BJ (cell line): ENCODE data around the gene PTAFR. TPM values are rescaled to one million over a fixed set of nuclear protein-coding genes. Genes with fewer than 3 reads are reported as not detected.
"Not testable (repeated sequence)": the region's sequence is repeated elsewhere in the genome, so short reads cannot be mapped to it uniquely, and the experiment has no call there.

Source experiments
- CTCF ChIA-PET: fragments of 350-600 bp; formaldehyde crosslinking; extraction: SDS; loops from one replicate; lab custom pipeline; 2021; ENCODE audit warnings: antibody characterized with exemption, inconsistent platforms; lab: Yijun Ruan, JAX
- POLR2A ChIA-PET: fragments of 300-600 bp; sonication (Branson Sonifier 250); formaldehyde crosslinking; extraction: SDS; loops from one replicate; lab custom pipeline; 2021; ENCODE audit warnings: antibody characterized with exemption; lab: Charles Lee
- DNase-seq: peaks from one replicate; pipeline ENCODE4 v3.0.0-alpha.2; 2011; ENCODE audit warnings: low read depth
- H3K27me3 ChIP-seq: 2 replicates; pipeline ENCODE4 v1.6.0; 2011; ENCODE audit warnings: low read length; ENCODE audit not compliant: control insufficient read depth, insufficient read depth
- H3K36me3 ChIP-seq: 2 replicates; pipeline ENCODE4 v1.5.1; 2011; ENCODE audit warnings: low read length; ENCODE audit not compliant: control insufficient read depth, insufficient read depth
- H3K4me3 ChIP-seq: 2 replicates; pipeline ENCODE4 v1.5.1; 2011; ENCODE audit warnings: low read depth, mild to moderate bottlenecking, control low read depth, low read length
- CTCF ChIP-seq: IDR thresholded peaks from 2 replicates; pipeline ENCODE4 v1.5.1; 2011; ENCODE audit warnings: low read depth, mild to moderate bottlenecking, control low read depth, inconsistent platforms, low read length, moderate library complexity; ENCODE audit not compliant: insufficient read depth
- polyA plus RNA-seq: library from polyadenylated mRNA; depleted of rRNA; stranded (reverse); fragments of >200 nt; gene quantifications from 2 replicates; pipeline ENCODE4 v1.2.3, GENCODE V29; 2011

PTAFR gene
- polyA plus RNA-seq, 1 experiment = 0.10 TPM

- DNase-seq = no peak
- Histone ChIP-seq H3K4me3 (no peak overlapping the region), H3K27me3 (no peaks in the 10 kb centered on the region), H3K36me3 (no peaks in the 10 kb centered on the region)
- ChIA-PET CTCF (interaction anchor here (0.7 to 1.3 kb wide), 2 partner anchors 9 to 13 kb away, joined by 3 to 4 read pairs; no protein-coding TSS in a partner anchor), POLR2A (no interaction called here)
- no peak for TF ChIP-seq CTCF
Observed at GRCh38 chr1:28144203-28145135, 32.0 kb downstream of the PTAFR start.

GRCh38 chr1:28143496-28144202 is 32.8 kb downstream of the PTAFR start:
- H3K4me3 ChIP-seq = no peak overlapping the region
- H3K27me3 ChIP-seq = no peaks in the 10 kb centered on the region
- no peak for TF ChIP-seq CTCF
- no peak for DNase-seq
- H3K36me3 ChIP-seq = no peaks in the 10 kb centered on the region
- ChIA-PET POLR2A (no interaction called here), CTCF (no interaction called here)

- no peak for DNase-seq
- TF ChIP-seq CTCF = no peak
- ChIA-PET POLR2A (no interaction called here), CTCF (no interaction called here)
- no peaks in the 10 kb centered on the region for H3K27me3 ChIP-seq
- H3K4me3 ChIP-seq = no peak overlapping the region
- H3K36me3 ChIP-seq = no peaks in the 10 kb centered on the region
Observed at GRCh38 chr1:28141685-28142084, 34.8 kb downstream of the PTAFR start.

- CTCF ChIA-PET = not testable (repeated sequence)
Observed at GRCh38 chr1:28139866-28140265, 36.6 kb downstream of the PTAFR start.

GRCh38 chr1:28139025-28139712 is 37.3 kb downstream of the PTAFR start:
- CTCF ChIA-PET = no interaction called here
- DNase-seq = no peak
- Histone ChIP-seq H3K27me3 (no peaks in the 10 kb centered on the region), H3K4me3 (no peak overlapping the region), H3K36me3 (no peaks in the 10 kb centered on the region)
- POLR2A ChIA-PET = no interaction called here
- no peak for TF ChIP-seq CTCF

More at GRCh38 chr1:28139866-28140265, 36.6 kb downstream of the PTAFR start:
- H3K27me3 ChIP-seq, H3K36me3 ChIP-seq, DNase-seq, POLR2A ChIA-PET, H3K4me3 ChIP-seq: not testable (repeated sequence)
